ENCODE measurements around the gene HEBP1.
"Not testable (repeated sequence)": the region's sequence is repeated elsewhere in the genome, so short reads cannot be mapped to it uniquely, and the experiment has no call there.

The HEBP1 gene

GRCh38 chr12:12999959-13000615 lies at the start of gene HEBP1:
TSS of gene HEBP1 (minus strand) at chr12:13000265. CDS start at chr12:13000114, 151 bp downstream.
- DNase-seq, result peak; percentile 75

GRCh38 chr12:13049816-13050215 lies 49.8 kb upstream of the HEBP1 start:
- no peak for DNase-seq

GRCh38 chr12:13046964-13047363 lies 46.9 kb upstream of the HEBP1 start:
- no peak for DNase-seq

GRCh38 chr12:13045816-13046215 lies 45.8 kb upstream of the HEBP1 start:
- no peak for DNase-seq

- DNase-seq, result no peak
Observed at GRCh38 chr12:13044906-13045299, 44.8 kb upstream of the HEBP1 start.

- DNase-seq, result peak; percentile 38
Observed at GRCh38 chr12:13044002-13044905, 44.2 kb upstream of the HEBP1 start, which contains the start of gene FAM234B. TSS of gene FAM234B (plus strand) at chr12:13044381. CDS start at chr12:13044404, 23 bp downstream.

- DNase-seq, result no peak
Observed at GRCh38 chr12:13042666-13043230, 42.7 kb upstream of the HEBP1 start.

GRCh38 chr12:13041224-13041623 lies 41.2 kb upstream of the HEBP1 start:
- DNase-seq, result no peak

- DNase-seq, result no peak
Observed at GRCh38 chr12:13039328-13039956, 39.4 kb upstream of the HEBP1 start.

- DNase-seq, result no peak
Observed at GRCh38 chr12:13038491-13039161, 38.6 kb upstream of the HEBP1 start.

- DNase-seq, result no peak
Observed at GRCh38 chr12:13036881-13037280, 36.8 kb upstream of the HEBP1 start.

GRCh38 chr12:13035335-13035734 lies 35.3 kb upstream of the HEBP1 start:
- not testable (repeated sequence) for DNase-seq

- DNase-seq, result no peak
Observed at GRCh38 chr12:13033476-13033875, 33.4 kb upstream of the HEBP1 start.

- DNase-seq, result no peak
Observed at GRCh38 chr12:13032164-13032563, 32.1 kb upstream of the HEBP1 start.

- no peak for DNase-seq
Observed at GRCh38 chr12:13030541-13031291, 30.7 kb upstream of the HEBP1 start.

- DNase-seq, result no peak
Observed at GRCh38 chr12:13028825-13029570, 28.9 kb upstream of the HEBP1 start.

GRCh38 chr12:13027508-13027907 lies 27.4 kb upstream of the HEBP1 start:
- no peak for DNase-seq

- no peak for DNase-seq
Observed at GRCh38 chr12:13027032-13027431, 27.0 kb upstream of the HEBP1 start.

GRCh38 chr12:13026286-13026685 lies 26.2 kb upstream of the HEBP1 start:
- no peak for DNase-seq

GRCh38 chr12:13024531-13024916 lies 24.5 kb upstream of the HEBP1 start:
- DNase-seq, result no peak
